GM12878 (cell line): Measurements from ENCODE around the gene KHDRBS2. TPM values are rescaled to one million over a fixed set of nuclear protein-coding genes. Genes with fewer than 3 reads are reported as not detected.

Experiments used
- ATAC-seq: fragments of 200-7000 bp; cut with Tn5 transposase; 3 replicates; pipeline ENCODE4 v1.9.1; 2020; ENCODE audit warnings: mild to moderate bottlenecking, moderate library complexity
- BruUV-seq: library from RNA; stranded (reverse); fragments of 400-500 nt; replicated peaks from 2 replicates; lab custom pipeline; 2021; lab: Mats Ljungman, UMichigan
- CTCF ChIA-PET: fragments of 300-600 bp; sonication (Branson Sonifier 250); formaldehyde crosslinking; extraction: SDS; loops from one replicate; lab custom pipeline; 2021; ENCODE audit warnings: inconsistent platforms; lab: Yijun Ruan, JAX
- POLR2A ChIA-PET: fragments of 350-600 bp; formaldehyde crosslinking; extraction: SDS; loops from one replicate; lab custom pipeline; 2021; ENCODE audit warnings: inconsistent platforms; lab: Charles Lee
- RAD21 ChIA-PET: fragments of 300-600 bp; sonication (Branson Sonifier 250); formaldehyde crosslinking; loops from one replicate; lab custom pipeline; 2023; ENCODE audit warnings: antibody characterized with exemption; ENCODE audit not compliant: unreplicated experiment; lab: Charles Lee
- SMC1A ChIA-PET: fragments of 300-600 bp; sonication (Branson Sonifier 250); formaldehyde crosslinking; loops from one replicate; lab custom pipeline; 2023; ENCODE audit not compliant: unreplicated experiment, uncharacterized antibody; lab: Charles Lee
- DNase-seq: peaks from one replicate; pipeline ENCODE4 v3.0.0-alpha.2; 2011; ENCODE audit warnings: low read depth, low spot score
- FAIRE-seq: peaks from 3 replicates; lab custom pipeline; 2011; peaks lifted over from hg19 to GRCh38; lab: Jason Lieb, UNC
- H2AFZ ChIP-seq: 2 replicates; pipeline ENCODE4 v1.6.0; 2011; ENCODE audit warnings: low read depth, low read length, control low read depth; ENCODE audit not compliant: control insufficient read depth
- H3K27ac ChIP-seq: 2 replicates; pipeline ENCODE4 v1.5.1; 2011; ENCODE audit warnings: control low read depth; ENCODE audit not compliant: control insufficient read depth, insufficient read depth
- H3K27me3 ChIP-seq, 2 experiments: replicated peaks in 1 of 2; 2 replicates each; pipeline versions ENCODE4 v1.6.0 to v1.6.1; 2011; ENCODE audit warnings: low read length in 1 of 2; ENCODE audit not compliant: control insufficient read depth in 2 of 2, insufficient read depth in 2 of 2
- H3K36me3 ChIP-seq, 2 experiments: 2 replicates each; pipeline ENCODE4 v1.5.1; 2011; ENCODE audit warnings: low read length in 1 of 2; ENCODE audit not compliant: control insufficient read depth in 2 of 2, insufficient read depth in 2 of 2
- H3K4me1 ChIP-seq: 2 replicates; pipeline ENCODE4 v1.6.1; 2011; ENCODE audit warnings: mild to moderate bottlenecking, low read length, moderate library complexity, mixed read lengths; ENCODE audit not compliant: control insufficient read depth, insufficient read depth
- H3K4me2 ChIP-seq: 2 replicates; pipeline ENCODE4 v1.6.0; 2011; ENCODE audit warnings: control low read depth; ENCODE audit not compliant: control insufficient read depth, insufficient read depth
- H3K4me3 ChIP-seq: fragments of 200-600 bp; sonication (generic); 2 replicates; pipeline ENCODE4 v1.5.1; 2016
- H3K79me2 ChIP-seq: 2 replicates; pipeline ENCODE4 v1.6.0; 2011; ENCODE audit warnings: low read length; ENCODE audit not compliant: control insufficient read depth, insufficient read depth
- H3K9ac ChIP-seq: 2 replicates; pipeline ENCODE4 v1.8.0; 2011; ENCODE audit warnings: low read length, control low read depth, mixed read lengths; ENCODE audit not compliant: control insufficient read depth, insufficient read depth
- H3K9me3 ChIP-seq: replicated peaks from 3 replicates; pipeline ENCODE4 v1.5.1; 2011; ENCODE audit warnings: mild to moderate bottlenecking, low read length; ENCODE audit not compliant: control insufficient read depth, insufficient read depth
- H4K20me1 ChIP-seq: 2 replicates; pipeline ENCODE4 v1.6.0; 2011; ENCODE audit not compliant: control insufficient read depth, insufficient read depth
- BCL11A ChIP-seq: IDR thresholded peaks from 2 replicates; pipeline ENCODE4 v1.6.1; 2011; ENCODE audit warnings: low read depth, low read length
- CEBPB ChIP-seq, 2 experiments: fragments of 150-350 bp in 1 of 2; IDR thresholded peaks; 2 replicates each; pipeline ENCODE4 v1.6.1; 2012 to 2014; ENCODE audit warnings: low read depth in 2 of 2, low read length in 2 of 2, borderline replicate concordance in 1 of 2, inconsistent platforms in 1 of 2
- CREB1 ChIP-seq: IDR thresholded peaks from 2 replicates; pipeline ENCODE4 v1.6.1; 2012; ENCODE audit warnings: low read depth, mild to moderate bottlenecking, inconsistent platforms
- DPF2 ChIP-seq: fragments of 450-650 bp; IDR thresholded peaks from 2 replicates; pipeline ENCODE4 v1.6.1; 2017; ENCODE audit warnings: mild to moderate bottlenecking
- JUNB ChIP-seq: IDR thresholded peaks from 2 replicates; pipeline ENCODE4 v1.6.1; 2016; ENCODE audit warnings: antibody characterized with exemption, mild to moderate bottlenecking
- KDM1A ChIP-seq: fragments of 200-600 bp; sonication (generic); IDR thresholded peaks from 2 replicates; pipeline ENCODE4 v1.6.1; 2016; ENCODE audit warnings: borderline replicate concordance
- MAX ChIP-seq: IDR thresholded peaks from 2 replicates; pipeline ENCODE4 v1.6.1; 2012; ENCODE audit warnings: low read depth, low read length, improper control_type of control experiment
- PML ChIP-seq: IDR thresholded peaks from 2 replicates; pipeline ENCODE4 v1.6.1; 2012; ENCODE audit warnings: low read length, inconsistent platforms
- RUNX3 ChIP-seq: IDR thresholded peaks from 2 replicates; pipeline ENCODE4 v1.6.1; 2012; ENCODE audit warnings: low read length, inconsistent platforms
- SIX5 ChIP-seq: IDR thresholded peaks from 2 replicates; pipeline ENCODE4 v1.6.1; 2011; ENCODE audit warnings: mild to moderate bottlenecking, low read depth, low read length, moderate library complexity; ENCODE audit not compliant: severe bottlenecking
- SREBF2 ChIP-seq: IDR thresholded peaks from 2 replicates; pipeline ENCODE4 v1.6.1; 2012; ENCODE audit warnings: mild to moderate bottlenecking, low read length
- STAT1 ChIP-seq: fragments of 450-650 bp; conservative IDR thresholded peaks from 2 replicates; pipeline ENCODE4 v1.6.1; 2014; ENCODE audit warnings: antibody characterized with exemption, mild to moderate bottlenecking
- SUPT20H ChIP-seq: IDR thresholded peaks from 2 replicates; pipeline ENCODE4 v1.6.1; 2011; ENCODE audit warnings: low read depth, mild to moderate bottlenecking, low read length, moderate library complexity, borderline replicate concordance; ENCODE audit not compliant: control insufficient read depth
- TCF12 ChIP-seq: IDR thresholded peaks from 2 replicates; pipeline ENCODE4 v1.6.1; 2011; ENCODE audit warnings: low read depth, mild to moderate bottlenecking, low read length
- TCF7 ChIP-seq: IDR thresholded peaks from 2 replicates; pipeline ENCODE4 v1.6.1; 2014; ENCODE audit warnings: antibody characterized with exemption, borderline replicate concordance
- ZNF687 ChIP-seq: fragments of 450-650 bp; IDR thresholded peaks from 2 replicates; pipeline ENCODE4 v1.6.1; 2017; ENCODE audit warnings: mild to moderate bottlenecking, moderate library complexity
- ZZZ3 ChIP-seq: IDR thresholded peaks from 2 replicates; pipeline ENCODE4 v1.6.1; 2011; ENCODE audit warnings: low read depth; ENCODE audit not compliant: control insufficient read depth, insufficient read length
- WGBS: methylation state at CpG from one replicate; pipeline ENCODE4 v1.1.6; 2016; ENCODE audit warnings: low lambda C conversion rate; ENCODE audit not compliant: insufficient replicate concordance, insufficient coverage; ENCODE audit errors: missing lambda C conversion rate; 5-methylcytosine and 5-hydroxymethylcytosine counted together
- in situ Hi-C: fragments of 300-500 bp; cut with MboI; formaldehyde crosslinking; loops from 9 replicates; pipeline ENCODE4 v1.14.3; 2018; ENCODE audit warnings: mixed read lengths
- intact Hi-C: fragments of 100-400 bp; cut with micrococcal nuclease; formaldehyde crosslinking; loops from one replicate; pipeline ENCODE4 v1.14.2; 2022; ENCODE audit not compliant: unreplicated experiment
- polyA plus RNA-seq, 11 experiments: library from polyadenylated mRNA; depleted of rRNA in 4 of 11; unstranded in 6 of 11; stranded (reverse) in 5 of 11; fragments of >200 nt; fragmentation: Nextera tagmentation in 4 of 11; fragmentation: Illumina TruSeq in 1 of 11; extraction: Ambion mirVana in 4 of 11; extraction: Trizol in 1 of 11; gene quantifications; 1 replicate in 1 of 11; 2 replicates in 10 of 11; pipeline versions ENCODE4 v1.2.1 to v1.2.3, GENCODE V29; 2011 to 2016; ENCODE audit warnings: inconsistent platforms in 2 of 11, missing spikeins in 2 of 11, low read depth in 1 of 11
- total RNA-seq, 4 experiments: library from RNA; depleted of rRNA in 3 of 4; stranded (reverse); fragments of >200 nt in 3 of 4; fragmentation: Illumina TruSeq in 1 of 4; extraction: Trizol in 1 of 4; gene quantifications; 2 replicates each; pipeline versions ENCODE4 v1.2.1 to v1.2.3, GENCODE V29; 2013 to 2021

KHDRBS2 gene
- total and polyA plus RNA-seq, 10 of the 15 experiments (the other 5 are each of a cell fraction or from before 2014, with no cell fraction given) = 0.11 to 0.56 TPM; not detected in 8

- no peaks in the 10 kb centered on the region for H3K79me2 ChIP-seq
- WGBS = 63% methylated on average over 2 of the region's 2 CpGs
- SMC1A ChIA-PET = interaction anchor here (0.5 kb wide), 1 partner anchor 60 kb away, joined by 3 read pairs; no protein-coding TSS in a partner anchor
- no peak overlapping the region for H3K4me2 ChIP-seq
- intact Hi-C loops = no loop called here
- FAIRE-seq = no peak
- no peaks in the 10 kb centered on the region for H3K36me3 ChIP-seq
- in situ Hi-C loops = no loop called here
- no peak overlapping the region for H3K27ac ChIP-seq
- H3K4me1 ChIP-seq = no peaks in the 10 kb centered on the region
- no peaks in the 10 kb centered on the region for H3K9me3 ChIP-seq
- H2AFZ ChIP-seq = no peak overlapping the region
- no TSS peak for BruUV-seq
- RAD21 ChIA-PET = no interaction called here
- H4K20me1 ChIP-seq = no peaks in the 10 kb centered on the region
- H3K27me3 ChIP-seq = no peaks in the 10 kb centered on the region
- CTCF ChIA-PET = no interaction called here
- H3K4me3 ChIP-seq = no peak overlapping the region
- DNase-seq = no peak
- POLR2A ChIA-PET = no interaction called here
- ATAC-seq = no peak
- TF ChIP-seq ZZZ3 = no peak
- TF ChIP-seq ZNF687 = no peak
- TF ChIP-seq CREB1 = no peak
- no peak for TF ChIP-seq PML
- no peak for TF ChIP-seq TCF7
- no peak for TF ChIP-seq KDM1A
- TF ChIP-seq SIX5 = no peak
- TF ChIP-seq SREBF2 = no peak
- no peak for TF ChIP-seq CEBPB (IDR thresholded peaks at IDR 0.05; ENCODE audit: borderline replicate concordance in 1 of 2, low read depth in 2 of 2, low read length in 2 of 2)
- no peak for TF ChIP-seq BCL11A
- TF ChIP-seq DPF2 = no peak
- no peak for TF ChIP-seq JUNB
- no peak for TF ChIP-seq TCF12
- TF ChIP-seq STAT1 = no peak
- no peak for TF ChIP-seq MAX
- TF ChIP-seq SUPT20H = no peak
- no peak for TF ChIP-seq RUNX3
- H3K9ac ChIP-seq = no peak overlapping the region
These were observed 376.5 kb downstream of the KHDRBS2 start for GRCh38 chr6:61909486-61909885.
